Myometrial cell (primary cell): Measurements from ENCODE around the gene EBLN1. TPM values are rescaled to one million over a fixed set of nuclear protein-coding genes. Genes with fewer than 3 reads are reported as not detected.

ENCODE experiments used
- total RNA-seq: library from RNA; depleted of rRNA; stranded (reverse); fragments of >200 nt; gene quantifications from 2 replicates; pipeline ENCODE4 v1.2.3, GENCODE V29; 2015

The EBLN1 gene
- total RNA-seq: not detected in 2 replicates

GRCh38 chr10:22217842-22218241 is at the start of gene EBLN1:
Gene EBLN1 (minus strand): TSS chr10:22218015. CDS start chr10:22209983, 8,032 bp downstream.

Other genes with a start within 250 kb of the EBLN1 start
- 38.1 and 45.4 TPM in 2 replicates for gene DNAJC1, start 214.3 kb downstream of the EBLN1 start, total RNA-seq
- 36.7 and 38.3 TPM in 2 replicates for gene COMMD3, start 98.4 kb upstream of the EBLN1 start, total RNA-seq
- gene BMI1, start 103.1 kb upstream of the EBLN1 start, total RNA-seq: 30.0 and 30.1 TPM in 2 replicates
- not detected in 2 replicates for gene SPAG6, start 127.5 kb upstream of the EBLN1 start, total RNA-seq